Activated T-cell treated with anti-CD3 and anti-CD28 coated beads for 1 hour (primary cell): Measurements from ENCODE around the gene PAM16.

ENCODE experiments used
- DNase-seq: peaks from one replicate; pipeline ENCODE4 v3.0.0-alpha.2; 2020; ENCODE audit warnings: low read depth

Gene PAM16

DNA sequence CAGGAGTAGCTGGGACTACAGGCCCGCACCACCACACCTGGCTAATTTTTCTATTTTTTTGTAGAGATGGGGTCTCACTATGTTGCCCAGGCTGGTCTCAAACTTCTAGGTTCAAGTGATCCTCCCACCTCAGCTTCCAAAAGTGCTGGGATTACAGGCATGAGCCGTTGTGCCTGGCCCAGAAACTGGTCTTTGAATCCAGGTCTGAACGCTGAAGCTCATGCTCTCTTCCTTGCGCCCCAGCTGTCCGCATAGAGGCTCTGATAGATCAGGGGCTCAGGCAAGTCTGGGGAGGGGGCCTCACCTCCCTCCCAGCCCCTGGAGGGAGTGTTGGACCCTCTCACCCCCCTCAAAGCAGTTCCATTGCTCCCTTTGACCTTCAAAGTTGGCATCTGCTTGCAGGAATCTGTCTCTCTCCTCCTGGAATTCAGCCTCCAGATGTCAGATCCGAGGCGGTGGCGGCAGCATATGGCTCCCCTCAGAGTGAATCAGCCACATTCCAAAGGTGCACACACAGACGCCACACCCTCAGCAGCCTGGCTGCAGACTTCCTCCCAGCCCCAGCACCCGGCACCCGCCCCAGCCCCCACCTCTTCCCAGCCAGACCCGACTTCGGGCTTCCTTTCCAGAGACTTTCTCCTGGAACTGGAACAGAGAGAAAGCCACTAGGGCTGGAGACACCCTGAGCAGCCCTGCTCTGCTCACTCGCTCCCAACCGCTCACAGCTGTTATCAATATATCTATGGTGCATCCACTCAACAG, 52.2 kb downstream of the PAM16 start:
- DNase-seq, result no peak

DNA sequence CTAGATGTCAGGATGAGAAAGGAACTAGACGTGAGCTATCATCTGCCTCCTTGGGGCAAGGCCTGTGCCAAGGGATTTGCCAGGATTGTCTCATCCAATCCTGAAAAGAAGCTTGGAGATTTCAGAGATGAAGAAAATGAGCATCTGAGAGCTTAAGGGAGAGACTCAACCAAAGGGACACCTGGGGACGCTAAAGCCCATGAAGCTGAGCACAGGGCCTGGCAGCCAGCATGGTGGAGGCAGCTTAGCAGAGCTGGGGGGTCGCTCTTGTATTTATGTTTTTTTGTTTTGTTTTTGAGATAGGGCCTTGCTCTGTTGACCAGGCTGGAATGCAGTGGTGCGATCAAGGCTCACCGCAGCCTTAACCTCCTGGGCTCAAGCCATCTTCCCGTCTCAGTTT, 53.6 kb downstream of the PAM16 start:
- no peak for DNase-seq

DNA sequence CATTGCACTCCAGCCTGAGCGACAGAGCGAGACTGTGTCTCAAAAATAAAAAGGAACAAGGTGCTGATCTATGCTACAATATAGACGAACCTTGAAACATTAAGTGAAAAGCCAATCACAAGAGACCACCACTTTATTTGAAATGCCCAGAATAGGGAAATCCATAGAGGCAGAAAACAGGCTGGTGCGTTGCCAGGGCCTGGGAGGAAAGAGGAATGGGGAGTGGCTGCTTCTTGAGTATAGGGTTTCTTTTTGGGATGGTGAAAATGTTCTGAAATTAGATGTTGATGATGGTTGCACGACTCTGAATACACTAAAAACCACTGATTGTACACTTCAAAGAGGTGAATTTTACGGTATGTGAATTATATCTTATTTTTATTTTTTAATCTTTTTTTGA, 55.5 kb downstream of the PAM16 start:
- no peak for DNase-seq

DNA sequence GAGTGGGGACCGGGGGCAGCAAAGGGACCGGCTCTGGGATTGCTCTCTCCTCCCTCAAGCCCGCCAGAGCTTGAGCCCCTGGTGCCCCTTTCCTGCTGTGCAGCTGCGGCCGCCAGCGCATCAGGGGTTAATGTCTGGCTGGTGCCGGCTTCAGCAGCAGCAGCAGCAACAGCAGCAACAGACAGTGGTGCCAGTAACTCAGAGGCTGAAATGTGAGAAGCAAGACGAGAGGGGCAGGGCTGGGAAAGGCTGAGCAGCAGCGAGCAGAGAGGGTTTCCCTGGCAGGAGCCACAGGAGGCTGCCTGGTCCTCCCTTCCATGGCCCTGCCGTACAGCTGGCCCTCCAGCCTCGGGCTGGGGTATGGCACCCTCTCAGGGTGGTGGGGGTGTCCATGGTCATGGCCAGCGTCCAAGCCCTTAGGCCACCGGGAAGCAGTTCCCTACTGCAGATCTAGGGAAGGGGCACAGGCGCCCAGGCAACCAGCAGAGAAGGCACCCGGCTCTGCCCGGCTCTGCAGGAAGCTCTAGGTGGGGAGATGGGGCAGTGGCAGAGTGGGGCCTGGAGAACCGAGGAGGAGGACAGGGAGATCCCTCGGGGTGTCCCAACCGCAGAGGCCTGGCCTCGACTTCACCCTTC, 57.2 kb downstream of the PAM16 start:
- no peak for DNase-seq

DNA sequence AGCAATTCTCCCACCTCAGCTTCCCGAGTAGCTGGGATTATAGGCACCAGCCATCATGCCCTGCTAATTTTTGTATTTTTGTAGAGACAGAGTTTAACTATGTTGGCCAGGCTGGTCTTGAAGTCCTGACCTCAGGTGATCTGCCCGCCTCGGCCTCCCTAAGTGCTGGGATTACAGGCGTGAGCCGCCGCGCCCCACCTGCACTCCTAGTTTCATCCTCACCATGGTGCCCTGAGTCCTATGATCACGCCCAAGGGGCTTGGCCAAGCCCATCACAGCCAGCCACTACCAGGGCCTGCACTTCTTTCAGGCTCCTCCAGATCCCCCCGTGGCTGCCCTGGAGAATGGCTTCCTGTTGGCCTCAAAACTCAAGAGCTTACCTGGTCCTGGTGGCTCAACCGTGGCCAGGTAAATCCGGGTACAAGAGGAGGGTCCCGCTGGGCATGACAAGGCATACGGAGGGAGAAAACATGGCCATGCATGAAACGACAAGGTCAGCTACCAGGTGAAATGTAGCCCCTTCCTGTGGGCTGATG, 57.9 kb downstream of the PAM16 start:
- DNase-seq, result no peak

DNA sequence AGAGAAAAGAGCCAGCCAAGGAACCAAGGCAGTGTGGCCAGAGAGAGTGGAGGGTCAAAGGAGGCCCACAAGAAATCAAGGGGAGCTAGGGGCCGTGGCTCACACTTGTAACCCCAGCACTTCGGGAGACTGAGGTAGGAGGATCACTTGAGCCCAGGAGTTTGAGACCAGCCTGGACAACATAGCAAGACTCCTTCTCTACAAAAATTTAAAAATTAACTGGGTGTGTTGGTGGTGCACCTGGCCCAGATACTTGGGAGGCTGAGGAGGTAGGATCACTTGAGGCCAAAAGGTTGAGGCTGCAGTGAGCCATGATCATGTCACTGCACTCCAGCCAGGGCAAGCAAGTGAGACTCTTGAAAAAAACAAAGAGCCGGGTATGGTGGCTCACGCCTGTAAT, 59.4 kb downstream of the PAM16 start:
- no peak for DNase-seq
